GM18511 (cell line): ENCODE results near the gene TGFBRAP1.
"Not testable (repeated sequence)": the region's sequence is repeated elsewhere in the genome, so short reads cannot be mapped to it uniquely, and the experiment has no call there.

Experiments
- ATAC-seq: cut with Tn5 transposase; IDR thresholded peaks from one replicate; pipeline ENCODE4 v1.9.1; 2021; ENCODE audit warnings: mild to moderate bottlenecking, moderate library complexity; ENCODE audit not compliant: unreplicated experiment

TGFBRAP1 gene

GRCh38 chr2:105279126-105279525 lies 50.4 kb downstream of the TGFBRAP1 start:
- no peak for ATAC-seq

- ATAC-seq = no peak
Observed at GRCh38 chr2:105278654-105279053, 50.9 kb downstream of the TGFBRAP1 start.

- ATAC-seq = no peak
Observed at GRCh38 chr2:105274046-105274445, 55.5 kb downstream of the TGFBRAP1 start.

GRCh38 chr2:105272176-105272575 lies 57.4 kb downstream of the TGFBRAP1 start:
- no peak for ATAC-seq

- no peak for ATAC-seq
Observed at GRCh38 chr2:105271393-105272045, 58.0 kb downstream of the TGFBRAP1 start.

- no peak for ATAC-seq
Observed at GRCh38 chr2:105269426-105269825, 60.1 kb downstream of the TGFBRAP1 start.

GRCh38 chr2:105262651-105263091 lies 66.9 kb downstream of the TGFBRAP1 start:
- no peak for ATAC-seq

- no peak for ATAC-seq
Observed at GRCh38 chr2:105261061-105261460, 68.5 kb downstream of the TGFBRAP1 start.

- no peak for ATAC-seq
Observed at GRCh38 chr2:105258835-105259350, 70.6 kb downstream of the TGFBRAP1 start.

- no peak for ATAC-seq
Observed at GRCh38 chr2:105257981-105258380, 71.6 kb downstream of the TGFBRAP1 start.

GRCh38 chr2:105256431-105257047 lies 73.0 kb downstream of the TGFBRAP1 start:
- no peak for ATAC-seq

GRCh38 chr2:105255979-105256378 lies 73.6 kb downstream of the TGFBRAP1 start:
- no peak for ATAC-seq

GRCh38 chr2:105254531-105255210 lies 74.9 kb downstream of the TGFBRAP1 start:
- no peak for ATAC-seq

GRCh38 chr2:105252271-105252670 lies 77.3 kb downstream of the TGFBRAP1 start:
- no peak for ATAC-seq

- not testable (repeated sequence) for ATAC-seq
Observed at GRCh38 chr2:105251016-105251648, 78.4 kb downstream of the TGFBRAP1 start.

GRCh38 chr2:105249891-105250290 lies 79.6 kb downstream of the TGFBRAP1 start:
- ATAC-seq = no peak

GRCh38 chr2:105249181-105249580 lies 80.4 kb downstream of the TGFBRAP1 start:
- no peak for ATAC-seq

GRCh38 chr2:105248316-105249070 lies 81.0 kb downstream of the TGFBRAP1 start:
- no peak for ATAC-seq

- ATAC-seq = no peak
Observed at GRCh38 chr2:105244451-105244850, 85.1 kb downstream of the TGFBRAP1 start.

GRCh38 chr2:105243961-105244360 lies 85.6 kb downstream of the TGFBRAP1 start:
- no peak for ATAC-seq
